GM23338 (cell line): ENCODE data around the gene SLC26A11. TPM values are rescaled to one million over a fixed set of nuclear protein-coding genes. Genes with fewer than 3 reads are reported as not detected.

ENCODE experiments used
- ATAC-seq: fragments of 200-7000 bp; cut with Tn5 transposase; 3 replicates; pipeline ENCODE4 v1.9.1; 2020
- DNase-seq: peaks from one replicate; pipeline ENCODE4 v3.0.0-alpha.2; 2015; ENCODE audit warnings: low spot score
- H2AFZ ChIP-seq: fragments of 200-600 bp; sonication (generic); 2 replicates; pipeline ENCODE4 v1.8.0; 2016; ENCODE audit warnings: antibody characterized with exemption, mild to moderate bottlenecking, moderate library complexity
- H3F3A ChIP-seq: fragments of 200-600 bp; sonication (generic); replicated peaks from 2 replicates; pipeline ENCODE4 v1.8.0; 2017; ENCODE audit warnings: antibody characterized with exemption, mixed run types, low read depth
- H3K27ac ChIP-seq: fragments of 200-600 bp; sonication (generic); 2 replicates; pipeline ENCODE4 v1.6.1; 2016; ENCODE audit warnings: low read depth
- H3K27me3 ChIP-seq: fragments of 200-600 bp; sonication (generic); 2 replicates; pipeline ENCODE4 v1.8.0; 2016; ENCODE audit warnings: mild to moderate bottlenecking, mixed run types, moderate library complexity; ENCODE audit not compliant: insufficient read depth
- H3K36me3 ChIP-seq: fragments of 200-600 bp; sonication (generic); 2 replicates; pipeline ENCODE4 v1.8.0; 2016; ENCODE audit warnings: mild to moderate bottlenecking; ENCODE audit not compliant: insufficient read depth
- H3K4me1 ChIP-seq: fragments of 200-600 bp; sonication (generic); 2 replicates; pipeline ENCODE4 v1.8.0; 2016; ENCODE audit warnings: mild to moderate bottlenecking, moderate library complexity; ENCODE audit not compliant: insufficient read depth
- H3K4me2 ChIP-seq: fragments of 200-600 bp; sonication (generic); 2 replicates; pipeline ENCODE4 v1.7.1; 2017; ENCODE audit warnings: mixed run types
- H3K4me3 ChIP-seq: fragments of 200-600 bp; sonication (generic); 2 replicates; pipeline ENCODE4 v1.6.1; 2016; ENCODE audit warnings: mixed run types
- H3K79me2 ChIP-seq: fragments of 200-600 bp; sonication (generic); replicated peaks from 2 replicates; pipeline ENCODE4 v1.8.0; 2017; ENCODE audit warnings: mild to moderate bottlenecking; ENCODE audit not compliant: insufficient read depth
- H3K9me2 ChIP-seq: fragments of 200-600 bp; sonication (generic); 2 replicates; pipeline ENCODE4 v1.8.0; 2017; ENCODE audit not compliant: insufficient read depth
- H4K20me1 ChIP-seq: fragments of 200-600 bp; sonication (generic); replicated peaks from 2 replicates; pipeline ENCODE4 v1.8.0; 2017; ENCODE audit warnings: mild to moderate bottlenecking; ENCODE audit not compliant: insufficient read depth
- H3K27ac Mint-ChIP-seq: 2 replicates; pipeline ENCODE4 v1.8.0; 2020; ENCODE audit warnings: inconsistent platforms, mild to moderate bottlenecking, moderate library complexity, mixed read lengths
- H3K27me3 Mint-ChIP-seq: 3 replicates; pipeline ENCODE4 v1.8.0; 2022; ENCODE audit warnings: low read depth, mild to moderate bottlenecking, moderate library complexity, mixed read lengths, inconsistent platforms; ENCODE audit not compliant: insufficient read depth, poor library complexity
- H3K36me3 Mint-ChIP-seq: 3 replicates; pipeline ENCODE4 v1.8.0; 2021; ENCODE audit warnings: low read depth, mild to moderate bottlenecking, inconsistent platforms, moderate library complexity, mixed read lengths
- H3K4me1 Mint-ChIP-seq: 3 replicates; pipeline ENCODE4 v1.8.0; 2020; ENCODE audit warnings: mild to moderate bottlenecking, inconsistent platforms, mixed read lengths
- H3K4me3 Mint-ChIP-seq: 3 replicates; pipeline ENCODE4 v1.8.0; 2021; ENCODE audit warnings: moderate library complexity, mild to moderate bottlenecking, inconsistent platforms, mixed read lengths
- H3K9me3 Mint-ChIP-seq: 3 replicates; pipeline ENCODE4 v1.8.0; 2020; ENCODE audit warnings: moderate library complexity, mild to moderate bottlenecking, inconsistent platforms, mixed read lengths
- CREB1 ChIP-seq: fragments of 250-450 bp; sonication (Bioruptor Pico); IDR thresholded peaks from 2 replicates; pipeline ENCODE4 v1.5.0; 2020; ENCODE audit warnings: low read depth, mild to moderate bottlenecking, moderate library complexity
- CTCF ChIP-seq, 2 experiments: fragments of 200-600 bp in 1 of 2; sonication (generic) in 1 of 2; conservative IDR thresholded peaks; 2 replicates each; pipeline versions ENCODE4 v1.5.1 to v1.6.1; 2016 to 2017; ENCODE audit warnings: antibody characterized with exemption in 2 of 2, low read depth in 2 of 2, mild to moderate bottlenecking in 2 of 2, moderate library complexity in 1 of 2
- ETS1 ChIP-seq: IDR thresholded peaks from 2 replicates; pipeline ENCODE4 v1.6.1; 2016; ENCODE audit warnings: antibody characterized with exemption
- EZH2 ChIP-seq: fragments of 200-600 bp; sonication (generic); IDR thresholded peaks from one replicate; pipeline ENCODE4 v1.8.0; 2017; ENCODE audit warnings: antibody characterized with exemption, mild to moderate bottlenecking, low read depth; ENCODE audit not compliant: unreplicated experiment
- EZH2phosphoT487 ChIP-seq: fragments of 200-600 bp; sonication (generic); IDR thresholded peaks from one replicate; pipeline ENCODE4 v1.8.1; 2018; ENCODE audit warnings: antibody characterized with exemption; ENCODE audit not compliant: unreplicated experiment
- JUNB ChIP-seq: IDR thresholded peaks from one replicate; pipeline ENCODE4 v1.6.1; 2016; ENCODE audit warnings: antibody characterized with exemption; ENCODE audit not compliant: unreplicated experiment
- NANOG ChIP-seq: IDR thresholded peaks from 2 replicates; pipeline ENCODE4 v1.6.1; 2016; ENCODE audit warnings: antibody characterized with exemption, borderline replicate concordance
- POLR2AphosphoS5 ChIP-seq: IDR thresholded peaks from 2 replicates; pipeline ENCODE4 v1.6.1; 2016; ENCODE audit warnings: antibody characterized with exemption, low read depth
- REST ChIP-seq: IDR thresholded peaks from one replicate; pipeline ENCODE4 v1.6.1; 2018; ENCODE audit warnings: antibody characterized with exemption; ENCODE audit not compliant: unreplicated experiment
- STAT1 ChIP-seq: IDR thresholded peaks from one replicate; pipeline ENCODE4 v1.6.1; 2016; ENCODE audit warnings: antibody characterized with exemption; ENCODE audit not compliant: unreplicated experiment
- ZNF114 ChIP-seq: fragments of 250-450 bp; sonication (Bioruptor Pico); IDR thresholded peaks from 2 replicates; pipeline ENCODE4 v1.5.0; 2020; ENCODE audit warnings: mild to moderate bottlenecking, moderate library complexity
- ZNF331 ChIP-seq: fragments of 250-450 bp; sonication (Bioruptor Pico); IDR thresholded peaks from 2 replicates; pipeline ENCODE4 v1.5.0; 2020; ENCODE audit warnings: low read depth, mild to moderate bottlenecking, moderate library complexity
- ZNF462 ChIP-seq: fragments of 250-450 bp; sonication (Bioruptor Pico); IDR thresholded peaks from 2 replicates; pipeline ENCODE4 v1.5.0; 2020; ENCODE audit warnings: mild to moderate bottlenecking, moderate library complexity
- polyA plus RNA-seq: library from polyadenylated mRNA; unstranded; fragments of >200 nt; fragmentation: Nextera tagmentation; extraction: Ambion mirVana; gene quantifications from 2 replicates; pipeline ENCODE4 v1.2.1, GENCODE V29; 2016
- total RNA-seq: library from RNA; depleted of rRNA; stranded (reverse); fragments of >200 nt; shearing (Covaris generic); gene quantifications from 2 replicates; pipeline ENCODE4 v1.2.3, GENCODE V29; 2014

Gene SLC26A11
- total and polyA plus RNA-seq, 2 experiments from 2014 or later: 10.9 to 23.0 TPM

- no peak for TF ChIP-seq ETS1
- no peak for TF ChIP-seq POLR2AphosphoS5
- TF ChIP-seq CREB1 (CRISPR knock-in tag): no peak
Observed at GRCh38 chr17:80246266-80246681, 26.0 kb downstream of the SLC26A11 start (continued).

GRCh38 chr17:80246726-80247125 lies 26.5 kb downstream of the SLC26A11 start:
- Mint-ChIP-seq H3K36me3 (peaks cover 14% of the 10 kb centered on the region; the same call in 2 of the 3 replicates), H3K4me3 (no peak overlapping the region), H3K9me3 (no peaks in the 10 kb centered on the region), H3K4me1 (no peaks in the 10 kb centered on the region; the same call in 2 of the 3 replicates), H3K27me3 (peaks cover 11% of the 10 kb centered on the region), H3K27ac (no peak overlapping the region)
- Histone ChIP-seq H3K79me2 (no peaks in the 10 kb centered on the region), H3K27ac (no peak overlapping the region), H3K4me1 (no peaks in the 10 kb centered on the region), H4K20me1 (peaks cover 3% of the 10 kb centered on the region; the same call in 1 of the 2 replicates), H3K4me2 (no peak overlapping the region), H3K27me3 (no peaks in the 10 kb centered on the region), H2AFZ (no peak overlapping the region), H3K9me2 (no peaks in the 10 kb centered on the region), H3K4me3 (no peak overlapping the region), H3K36me3 (no peaks in the 10 kb centered on the region; the same call in 1 of the 2 replicates), H3F3A (no peaks in the 10 kb centered on the region)
- ATAC-seq: no peak
- DNase-seq: no peak
- TF ChIP-seq EZH2phosphoT487: no peak
- TF ChIP-seq CTCF (conservative IDR thresholded peaks at IDR 0.05; ENCODE audit: low read depth in 2 of 2): no peak
- no peak for TF ChIP-seq EZH2
- no peak for TF ChIP-seq STAT1
- TF ChIP-seq JUNB: no peak
- no peak for TF ChIP-seq ZNF114 (CRISPR knock-in tag)
- no peak for TF ChIP-seq NANOG
- TF ChIP-seq ZNF331 (CRISPR knock-in tag): no peak
- TF ChIP-seq ZNF462 (CRISPR knock-in tag): no peak
- no peak for TF ChIP-seq REST
- TF ChIP-seq CREB1 (CRISPR knock-in tag): no peak
- no peak for TF ChIP-seq POLR2AphosphoS5
